Medulla oblongata (tissue), 1 donor: ENCODE data around the gene TSC2.
"Not testable (repeated sequence)": the region's sequence is repeated elsewhere in the genome, so short reads cannot be mapped to it uniquely, and the experiment has no call there.

ENCODE experiments used
- DNase-seq: peaks from one replicate; pipeline ENCODE4 v3.0.0-alpha.2; 2015; ENCODE audit errors: extremely low spot score

The TSC2 gene

DNA sequence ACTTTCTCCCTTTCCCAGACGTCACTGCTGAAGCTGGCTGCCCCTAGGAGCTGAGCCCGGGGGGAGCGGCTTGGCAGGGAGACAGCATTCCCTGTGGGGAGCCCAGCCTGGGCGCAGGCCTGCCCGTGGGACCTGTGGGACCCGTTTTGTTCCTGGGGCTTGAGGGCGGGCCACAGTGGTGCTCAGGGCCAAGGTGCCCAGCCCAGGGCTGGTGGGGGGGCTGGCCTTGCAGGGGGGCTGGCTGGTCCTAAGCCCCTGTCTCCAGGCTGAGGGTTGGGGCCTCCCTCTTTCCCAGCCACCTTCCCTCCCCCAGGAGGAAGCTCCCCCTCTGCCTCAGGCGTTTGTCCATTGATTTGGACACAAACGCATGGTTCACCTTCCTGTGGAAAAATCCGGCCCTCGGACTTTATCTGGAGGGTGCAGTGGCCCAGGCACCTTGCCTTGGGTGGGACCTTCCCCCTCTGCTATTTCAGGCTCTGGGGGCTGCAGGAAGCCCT lies 16.7 kb upstream of the TSC2 start:
- no peak for DNase-seq

DNA sequence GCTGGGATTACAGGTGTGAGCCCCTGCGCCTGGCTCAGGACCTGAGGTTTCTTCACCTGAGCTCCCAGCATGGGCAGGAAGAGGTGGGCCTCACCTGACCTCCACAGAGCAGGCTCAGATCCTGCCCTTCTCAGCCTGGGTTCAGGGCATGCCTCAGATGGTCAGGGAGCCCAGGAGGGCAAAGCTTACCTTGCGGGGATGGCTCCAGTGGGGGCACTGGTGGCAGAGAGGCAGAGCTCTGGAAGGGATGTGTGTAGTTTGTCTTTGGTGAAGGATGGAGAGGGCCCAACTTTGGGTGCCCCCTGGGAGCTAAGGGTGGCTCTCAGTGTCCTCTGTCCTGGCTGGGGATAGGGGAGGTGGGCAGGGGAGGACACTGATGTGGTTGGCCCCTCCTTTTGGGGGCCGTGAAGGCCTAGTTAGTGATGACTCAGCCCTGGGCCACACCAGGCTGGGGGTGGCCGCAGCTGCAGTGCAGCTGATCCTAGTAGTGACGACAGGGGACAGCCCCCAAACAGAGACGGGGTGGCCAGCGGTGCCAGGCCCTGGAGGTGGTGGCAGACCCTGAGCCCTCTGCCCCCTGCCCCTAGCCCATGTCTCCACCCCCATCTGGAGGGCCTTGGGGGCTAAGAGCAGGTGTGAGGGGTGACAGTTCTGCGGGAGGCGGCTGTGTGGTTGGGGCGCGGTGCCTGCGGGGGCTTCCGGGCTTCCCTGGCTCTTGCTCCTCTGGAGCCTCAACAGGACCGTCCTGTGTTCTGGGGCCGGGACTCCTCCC lies 15.3 kb upstream of the TSC2 start:
- DNase-seq = peak; percentile 25

DNA sequence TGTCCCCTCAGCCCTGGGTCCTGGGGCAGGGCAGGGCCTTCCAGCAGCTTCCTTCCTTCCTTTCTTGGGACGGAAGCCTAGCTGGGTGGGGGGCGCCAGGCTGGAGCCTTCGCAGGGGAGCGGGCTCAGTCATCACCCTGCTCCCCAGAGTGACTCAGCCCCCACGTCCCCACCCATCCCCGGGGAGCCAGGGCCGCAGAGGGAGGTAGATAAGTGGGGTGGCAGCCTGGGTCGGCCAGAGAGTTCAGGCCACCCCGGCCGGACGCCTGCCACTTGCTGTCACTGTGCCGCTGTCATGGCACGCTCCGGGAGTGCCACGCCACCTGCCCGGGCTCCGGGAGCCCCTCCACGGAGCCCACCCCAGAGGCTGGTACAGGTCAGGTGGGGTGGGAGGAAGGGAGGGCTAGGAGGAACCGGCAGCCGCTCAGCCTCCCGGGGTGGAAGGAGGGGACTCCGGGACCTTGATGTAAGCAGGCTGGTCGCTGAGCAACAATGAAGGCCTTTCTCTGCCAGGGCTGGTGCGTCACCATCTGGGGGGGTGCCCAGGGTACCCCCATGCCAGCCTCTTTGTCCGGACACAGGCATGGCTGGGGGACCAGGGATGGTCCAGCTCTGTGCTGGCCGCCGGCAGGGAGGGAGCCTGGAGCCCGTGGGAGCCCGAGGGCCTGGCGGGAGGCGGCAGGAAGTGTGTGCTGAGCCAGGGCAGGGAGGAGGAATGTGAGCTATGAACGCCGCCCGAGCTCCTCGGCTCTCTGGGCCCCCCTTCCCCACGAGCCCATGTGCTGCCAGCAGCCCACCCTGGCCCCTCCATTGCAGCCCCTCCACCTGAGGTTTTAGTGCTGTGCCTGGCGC lies 14.5 kb upstream of the TSC2 start:
- peak; percentile 92 for DNase-seq

DNA sequence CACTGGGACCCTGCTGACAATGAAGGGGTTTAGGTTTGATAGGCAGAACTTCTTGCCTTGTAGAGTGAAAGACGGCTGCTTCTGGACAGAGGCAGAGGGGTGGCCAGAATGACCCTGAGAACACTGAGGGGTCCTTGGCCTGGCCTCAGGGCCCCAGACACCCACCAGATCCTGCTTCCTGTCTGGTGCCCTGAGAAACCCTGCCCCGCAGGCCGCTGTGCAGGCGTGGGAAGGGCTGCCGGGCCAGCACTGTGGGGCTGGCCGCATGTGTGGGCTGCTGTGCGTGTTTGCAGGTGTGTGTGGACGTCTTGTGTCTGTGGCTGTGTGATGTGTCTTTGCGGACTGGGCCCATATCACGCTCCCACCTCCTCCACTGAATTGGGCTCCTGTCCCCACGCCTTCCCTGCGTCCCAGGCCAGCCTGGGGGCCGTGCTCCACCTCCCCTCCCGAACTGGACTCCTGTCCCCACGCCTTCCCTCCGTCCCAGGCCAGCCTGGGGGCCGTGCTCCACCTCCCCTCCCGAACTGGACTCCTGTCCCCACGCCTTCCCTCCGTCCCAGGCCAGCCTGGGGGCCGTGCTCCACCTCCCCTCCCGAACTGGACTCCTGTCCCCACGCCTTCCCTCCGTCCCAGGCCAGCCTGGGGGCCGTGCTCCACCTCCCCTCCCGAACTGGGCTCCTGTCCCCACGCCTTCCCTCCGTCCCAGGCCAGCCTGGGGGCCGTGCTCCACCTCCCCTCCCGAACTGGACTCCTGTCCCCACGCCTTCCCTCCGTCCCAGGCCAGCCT lies 13.7 kb upstream of the TSC2 start:
- DNase-seq = not testable (repeated sequence)

DNA sequence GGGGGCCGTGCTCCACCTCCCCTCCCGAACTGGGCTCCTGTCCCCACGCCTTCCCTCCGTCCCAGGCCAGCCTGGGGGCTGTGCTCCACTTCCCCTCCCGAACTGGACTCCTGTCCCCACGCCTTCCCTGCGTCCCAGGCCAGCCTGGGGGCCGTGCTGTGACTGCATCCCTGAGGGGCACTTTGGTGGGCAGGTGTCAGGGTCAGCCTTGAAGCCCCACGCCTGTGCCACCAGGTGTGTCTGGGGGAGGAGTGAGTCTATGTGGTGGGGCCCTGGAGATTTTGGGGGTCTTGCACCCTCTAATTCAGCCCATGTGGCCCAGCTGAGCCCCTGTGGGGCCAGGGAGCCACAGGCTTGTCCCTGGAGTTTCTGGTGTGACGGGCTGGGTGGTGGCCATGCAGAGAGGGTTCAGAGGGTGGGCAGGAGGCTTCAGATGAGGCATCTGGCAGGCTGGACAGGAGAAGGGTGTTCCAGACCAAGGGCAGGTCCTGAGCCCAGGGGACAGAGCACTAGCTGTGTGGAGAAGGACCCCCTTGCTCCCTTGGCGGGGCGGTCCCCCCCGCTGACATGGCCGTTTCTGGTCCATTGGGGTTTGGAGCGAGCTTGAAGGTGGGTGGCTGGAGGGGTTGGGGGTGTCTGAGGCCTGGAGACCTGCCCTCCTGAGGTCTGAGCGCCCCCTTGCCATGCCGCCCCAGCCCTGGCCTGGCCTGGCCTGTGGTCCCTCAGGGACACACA lies 12.9 kb upstream of the TSC2 start:
- no peak for DNase-seq

DNA sequence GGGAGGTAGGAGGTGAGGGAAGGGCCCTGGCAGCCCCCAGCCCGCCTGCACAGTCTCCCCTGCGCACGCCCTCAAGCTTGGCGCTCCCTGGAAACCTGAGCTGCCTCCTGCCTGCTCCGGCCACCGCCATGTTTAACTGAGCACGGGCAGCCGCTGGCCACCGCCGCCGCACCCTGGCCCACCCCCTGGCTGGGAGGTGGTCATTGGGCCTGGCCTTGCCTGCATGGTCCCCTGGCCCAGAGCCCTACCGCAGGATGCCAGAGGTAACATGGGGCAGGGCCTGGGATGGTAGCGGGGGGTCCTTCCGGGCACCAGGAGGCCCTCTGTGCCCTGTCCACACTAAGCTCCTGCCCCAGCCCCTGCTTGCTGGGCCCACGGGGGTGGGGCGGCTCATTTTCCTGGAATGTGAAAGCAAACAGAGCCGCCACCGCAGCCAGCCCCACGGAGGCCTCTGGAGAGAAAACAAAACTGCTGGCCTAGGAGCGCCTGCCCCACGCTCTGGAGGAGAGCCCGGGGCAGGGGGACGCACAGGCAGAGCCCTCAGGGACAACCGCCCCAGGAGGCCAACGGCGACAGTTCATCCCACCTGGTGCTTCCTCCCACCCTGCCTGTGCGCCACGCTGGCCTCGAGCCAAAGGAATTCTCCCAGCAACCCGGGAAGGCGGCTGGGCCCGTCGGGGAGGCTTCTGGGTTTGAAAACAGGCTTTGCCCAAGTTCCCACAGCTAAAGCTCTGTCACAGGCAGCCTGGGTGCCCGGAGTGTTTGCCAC lies 12.2 kb upstream of the TSC2 start:
- no peak for DNase-seq

DNA sequence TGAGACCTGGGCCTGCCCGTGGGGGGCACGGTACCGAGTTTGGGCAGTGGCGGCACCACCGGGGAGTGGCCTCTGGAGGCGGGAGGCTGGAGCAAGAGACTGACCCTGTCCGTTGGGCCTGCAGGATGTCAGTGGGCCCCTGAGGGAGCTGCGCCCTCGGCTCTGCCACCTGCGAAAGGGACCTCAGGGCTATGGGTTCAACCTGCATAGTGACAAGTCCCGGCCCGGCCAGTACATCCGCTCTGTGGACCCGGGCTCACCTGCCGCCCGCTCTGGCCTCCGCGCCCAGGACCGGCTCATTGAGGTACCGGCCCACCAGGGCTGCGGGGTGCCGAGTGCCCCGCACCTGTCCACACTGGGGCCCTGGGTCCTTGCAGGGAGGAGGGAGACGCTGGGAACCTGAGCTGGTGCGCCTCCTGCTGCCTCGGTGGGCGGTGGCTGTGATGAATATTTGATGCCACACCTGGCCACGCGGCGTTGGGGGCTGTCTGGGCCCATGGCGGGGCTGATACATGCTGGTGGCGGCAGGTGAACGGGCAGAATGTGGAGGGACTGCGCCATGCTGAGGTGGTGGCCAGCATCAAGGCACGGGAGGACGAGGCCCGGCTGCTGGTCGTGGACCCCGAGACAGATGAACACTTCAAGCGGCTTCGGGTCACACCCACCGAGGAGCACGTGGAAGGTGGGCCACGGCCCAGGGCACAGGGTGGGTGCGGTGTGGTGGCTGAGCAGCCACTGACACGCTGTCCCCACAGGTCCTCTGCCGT lies 11.4 kb upstream of the TSC2 start:
- no peak for DNase-seq

DNA sequence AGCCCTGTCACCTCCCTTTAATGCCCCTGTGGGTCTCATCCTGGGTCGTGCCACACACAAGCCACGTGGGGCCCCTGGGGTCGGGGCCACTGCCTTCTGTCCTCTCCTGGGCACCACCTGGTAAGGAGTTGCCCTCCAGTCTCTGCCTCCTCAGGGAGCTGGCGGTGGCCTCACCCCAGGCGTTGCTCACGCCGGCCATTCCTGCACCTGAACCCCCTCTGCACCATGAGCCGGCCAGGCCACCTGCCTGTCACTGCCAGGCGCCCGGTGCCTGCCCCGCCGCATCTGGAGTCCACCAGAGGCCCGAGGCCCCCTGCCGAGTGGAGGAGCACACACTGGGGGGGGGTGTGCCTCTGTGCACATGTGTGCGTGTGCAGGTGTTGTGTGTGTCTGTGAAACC lies 10.7 kb upstream of the TSC2 start:
- no peak for DNase-seq

DNA sequence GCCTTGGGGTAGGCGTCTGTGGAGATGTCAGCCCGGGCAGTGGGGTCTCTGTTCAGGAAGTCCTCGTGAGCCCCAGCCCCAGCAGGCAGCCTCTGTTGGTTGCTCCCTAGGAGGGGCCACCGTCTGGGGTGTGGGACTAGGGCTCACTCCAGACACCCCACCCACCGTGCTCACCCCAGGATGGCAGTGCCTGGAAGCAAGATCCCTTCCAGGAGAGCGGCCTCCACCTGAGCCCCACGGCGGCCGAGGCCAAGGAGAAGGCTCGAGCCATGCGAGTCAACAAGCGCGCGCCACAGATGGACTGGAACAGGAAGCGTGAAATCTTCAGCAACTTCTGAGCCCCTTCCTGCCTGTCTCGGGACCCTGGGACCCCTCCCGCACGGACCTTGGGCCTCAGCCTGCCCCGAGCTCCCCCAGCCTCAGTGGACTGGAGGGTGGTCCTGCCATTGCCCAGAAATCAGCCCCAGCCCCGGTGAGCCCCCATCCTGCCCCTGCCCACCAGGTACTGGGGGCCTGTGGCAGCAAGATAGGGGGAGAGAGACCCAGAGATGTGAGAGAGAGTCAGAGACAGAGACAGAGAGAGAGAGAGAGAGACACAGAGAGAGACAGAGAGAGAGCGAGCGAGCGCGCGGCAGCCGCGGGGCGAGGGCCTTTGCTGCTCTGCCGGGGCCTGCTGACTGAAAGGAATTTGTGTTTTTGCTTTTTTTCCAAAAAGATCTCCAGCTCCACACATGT lies 10.0 kb upstream of the TSC2 start:
- DNase-seq = no peak

DNA sequence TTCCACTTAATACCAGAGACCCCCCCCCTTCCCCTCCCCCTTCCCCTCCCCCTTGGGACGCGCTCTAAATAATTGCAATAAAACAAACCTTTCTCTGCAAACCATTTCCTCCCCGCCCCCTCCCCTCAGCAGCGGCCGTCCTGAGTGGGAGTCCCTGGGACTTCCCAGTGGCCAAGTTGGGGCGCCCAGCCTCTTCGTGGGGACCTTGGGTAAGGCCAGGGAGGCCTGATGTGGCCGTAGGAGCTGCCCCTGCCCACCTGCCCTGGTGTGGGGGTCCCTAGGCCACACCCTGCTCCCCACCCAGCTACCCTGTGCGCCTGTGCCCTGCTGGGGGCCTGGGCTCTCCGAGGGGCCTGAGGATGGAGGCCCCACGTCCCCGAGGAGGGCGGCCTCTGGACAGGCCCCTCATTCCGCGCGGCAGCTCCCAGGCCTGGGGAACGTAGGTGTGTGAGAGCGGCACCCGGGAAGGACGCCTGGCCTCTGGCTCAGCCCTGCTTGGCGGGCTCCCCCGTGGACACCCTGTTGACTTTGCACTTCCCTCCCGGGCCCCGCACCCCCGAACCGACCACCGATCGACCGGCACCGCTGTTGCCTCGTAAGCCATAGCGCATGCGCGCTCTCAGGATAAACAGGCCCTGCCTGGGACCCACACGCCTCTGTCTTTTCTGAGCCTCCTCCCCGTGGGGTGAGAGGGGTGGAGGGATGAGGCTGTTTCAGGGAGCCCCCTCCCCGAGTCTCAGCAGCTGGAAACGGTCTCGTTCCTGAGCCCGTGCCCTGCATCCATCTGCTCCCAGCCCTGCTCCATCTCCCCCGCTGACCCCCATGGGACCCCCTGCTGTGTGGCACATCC lies 9.2 kb upstream of the TSC2 start:
- DNase-seq = no peak

DNA sequence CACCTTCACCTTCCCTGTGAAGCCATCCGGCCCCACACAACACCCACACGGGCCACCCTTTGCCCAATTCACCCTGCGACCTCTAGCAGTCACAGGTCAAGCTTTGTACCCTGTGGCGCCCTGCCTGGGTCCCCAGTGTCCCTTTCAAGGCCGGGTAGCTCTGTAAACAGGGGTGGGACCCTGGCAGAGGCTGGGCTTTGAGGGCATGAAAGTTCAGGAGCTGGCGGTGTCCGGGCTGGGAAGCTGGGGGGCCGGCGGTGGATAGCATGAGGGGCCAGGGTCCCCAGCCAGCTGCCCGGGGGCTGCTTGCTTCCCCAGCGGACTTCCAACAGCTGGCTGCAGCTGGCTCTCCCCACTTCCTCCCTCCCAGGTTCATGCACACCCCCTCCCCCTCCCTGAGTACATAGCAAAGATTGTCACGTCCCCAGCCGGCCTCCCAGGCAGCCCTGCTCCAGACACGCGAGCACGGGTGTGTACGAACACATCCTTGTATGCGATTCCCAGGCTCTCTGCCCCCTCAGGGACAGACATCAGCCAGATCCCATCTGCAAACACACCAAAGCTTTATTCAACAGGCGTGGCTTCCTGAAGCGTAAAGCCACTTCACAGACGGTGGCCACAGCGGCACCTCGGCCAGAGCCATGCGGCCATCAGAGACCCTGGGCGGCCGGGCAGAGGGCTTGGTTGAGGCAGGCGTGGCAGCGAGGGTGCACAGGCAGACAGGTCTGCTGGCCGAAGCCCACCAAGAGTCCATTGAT lies 8.3 kb upstream of the TSC2 start:
- DNase-seq = no peak

DNA sequence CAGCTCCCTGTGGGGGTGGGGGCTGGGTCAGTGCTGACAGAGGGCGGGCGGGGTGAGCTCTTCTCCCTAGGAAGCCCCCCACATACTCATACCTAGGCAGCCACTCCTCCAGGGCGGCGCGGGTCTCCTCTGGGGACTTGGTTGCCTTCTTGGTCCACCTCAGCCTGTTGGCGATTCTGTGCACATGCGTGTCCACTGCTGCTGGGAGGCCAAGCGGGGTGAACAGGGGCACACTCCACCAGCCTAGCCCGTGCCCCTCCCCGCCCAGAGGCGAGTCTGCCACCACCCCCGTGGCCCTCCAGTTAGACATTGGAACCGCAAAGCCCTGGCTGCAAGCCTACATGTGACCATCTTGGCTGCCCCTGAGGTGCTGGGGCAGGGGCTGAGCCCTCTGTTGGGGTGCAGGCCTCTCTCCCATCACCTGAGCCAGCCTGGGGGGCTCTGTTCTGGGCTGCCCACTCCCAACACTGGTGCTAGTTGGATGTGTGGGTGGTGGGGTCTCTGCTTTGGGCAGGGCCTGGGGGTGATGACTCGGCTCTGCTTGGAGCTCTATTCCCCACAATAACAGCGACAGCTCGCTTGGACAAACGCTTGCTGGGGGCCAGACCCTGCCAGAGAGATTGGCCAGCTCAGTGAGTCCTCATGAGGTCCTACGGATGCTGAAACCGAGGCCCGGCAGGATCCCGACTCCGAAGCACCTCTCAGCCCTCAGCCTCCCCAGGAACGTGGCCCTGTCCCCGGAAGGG lies 7.6 kb upstream of the TSC2 start:
- DNase-seq = no peak

DNA sequence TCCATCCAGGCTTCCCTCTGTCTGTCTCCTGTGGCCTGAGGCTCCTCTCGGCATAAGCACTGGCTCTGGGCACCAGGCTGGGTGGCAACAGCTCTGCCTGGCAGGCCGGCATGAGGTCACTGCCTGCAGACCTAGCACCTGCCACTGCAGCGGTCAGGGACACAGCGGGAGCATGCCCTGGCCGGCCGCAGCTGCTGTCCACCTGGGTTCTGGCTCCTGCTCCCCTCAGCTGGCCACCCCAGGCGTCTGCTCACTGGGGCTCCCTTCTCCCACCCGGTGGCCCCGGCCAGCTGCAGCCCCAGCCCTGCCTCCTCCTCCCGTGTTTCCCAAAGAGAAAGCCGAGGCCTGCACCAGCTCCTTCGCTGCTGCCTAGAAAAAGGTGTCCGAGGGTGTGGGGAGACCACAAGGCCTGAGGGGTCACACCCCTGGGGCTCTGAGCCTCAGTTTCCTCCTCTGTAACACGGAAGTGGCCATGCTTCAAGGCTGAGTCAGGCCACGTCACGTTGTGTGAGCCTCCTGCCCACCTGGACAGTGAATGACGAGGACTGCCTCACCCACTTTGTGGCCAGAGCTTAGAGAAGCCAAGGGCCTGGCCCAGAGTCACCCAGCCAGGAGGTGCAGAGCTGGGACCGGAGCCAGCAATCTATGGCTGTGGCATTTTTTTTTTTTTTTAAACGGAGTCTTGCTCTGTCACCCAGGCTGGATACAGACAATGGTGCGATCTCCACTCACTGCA lies 6.8 kb upstream of the TSC2 start:
- DNase-seq = no peak

DNA sequence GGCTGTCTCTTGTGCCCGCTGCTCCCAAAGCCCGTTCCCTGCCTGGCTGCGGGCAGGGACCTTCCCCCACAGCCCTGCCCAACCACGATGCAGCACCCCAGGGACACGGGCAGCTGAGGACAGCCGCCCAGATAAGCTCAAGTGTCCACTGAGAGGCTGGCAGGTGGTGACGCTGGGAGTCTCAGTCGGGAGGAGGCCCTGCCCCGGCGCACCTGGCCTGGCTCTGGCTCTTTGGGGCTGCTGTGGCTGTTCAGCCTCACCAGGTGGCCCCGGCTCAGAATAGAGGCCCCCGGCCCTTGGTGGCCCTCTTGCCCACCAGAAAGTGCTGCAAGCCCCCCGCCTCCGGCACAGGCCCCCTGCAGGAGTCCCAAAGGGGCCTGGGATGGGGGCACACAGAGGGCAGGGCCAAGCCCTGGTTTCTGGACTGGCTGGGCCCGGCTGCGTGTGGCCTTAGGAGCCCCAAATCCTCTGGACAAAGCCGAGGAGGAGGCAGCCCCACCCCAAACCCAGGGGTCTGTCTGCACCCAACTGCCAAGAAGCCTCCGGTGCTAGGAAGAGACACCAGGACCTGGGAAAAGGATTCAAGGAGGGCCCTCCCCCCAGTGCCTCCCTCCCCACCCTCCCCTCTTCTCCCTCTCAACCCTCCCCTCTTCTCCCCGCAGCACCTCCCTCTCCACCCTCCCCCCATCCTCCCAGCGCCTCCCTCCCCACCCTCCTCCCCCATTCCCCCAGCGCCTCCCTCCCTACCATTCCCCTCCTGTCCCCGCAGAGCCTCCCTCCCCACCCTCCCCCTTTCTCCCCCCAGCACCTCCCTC lies 5.4 kb upstream of the TSC2 start:
- no peak for DNase-seq

DNA sequence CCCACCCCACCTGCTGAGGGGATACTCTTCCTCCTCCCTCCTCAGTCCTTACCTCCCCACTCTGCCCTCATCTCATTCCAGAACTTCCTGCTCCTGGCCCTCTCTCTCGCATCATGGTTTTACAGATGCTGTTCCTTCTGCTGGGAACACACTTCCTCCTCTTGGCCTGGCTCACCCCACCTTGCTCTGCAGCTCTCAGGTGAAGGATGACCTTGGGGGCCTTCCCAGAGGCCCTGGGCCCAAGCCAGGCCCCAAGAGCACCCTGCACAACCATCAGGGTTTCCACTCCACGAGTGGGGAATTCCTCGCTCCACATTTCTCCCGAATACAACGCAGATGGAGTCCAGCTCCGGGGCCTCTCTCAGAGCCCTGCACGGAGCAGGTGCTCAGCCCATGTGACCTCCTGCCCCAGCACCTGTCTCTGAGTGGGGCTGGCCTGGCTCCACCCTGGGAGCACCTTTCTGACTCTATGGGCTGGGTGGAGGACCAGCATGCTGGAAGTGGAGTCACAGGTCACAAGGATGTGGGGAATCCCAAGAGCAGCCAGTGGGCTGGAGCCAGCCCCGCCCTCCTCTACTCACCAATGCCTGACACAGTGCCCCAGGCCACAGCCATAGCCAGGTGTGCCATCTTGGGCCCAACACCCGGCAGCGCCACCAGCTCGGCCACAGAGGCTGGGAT lies 4.7 kb upstream of the TSC2 start:
- no peak for DNase-seq
